ENCODE measurements around the gene NUCKS1.

- no peak for TF ChIP-seq CTCF (conservative IDR thresholded peaks at IDR 0.05; ENCODE audit: low read length)
- TF ChIP-seq EZH2phosphoT487 (IDR thresholded peaks at IDR 0.05; ENCODE audit: borderline replicate concordance, low read depth, low read length), result no peak
These were observed 73.4 kb downstream of the NUCKS1 start for GRCh38 chr1:205676597-205676996.
